Type B pancreatic cell (in vitro differentiated cells): ENCODE data around the gene NAPG. TPM values are rescaled to one million over a fixed set of nuclear protein-coding genes. Genes with fewer than 3 reads are reported as not detected.

Source experiments
- DNase-seq: peaks from one replicate; pipeline ENCODE4 v3.0.0; 2021; ENCODE audit warnings: mixed read lengths; ENCODE audit not compliant: unreplicated experiment; ENCODE audit errors: extremely low spot score
- H3K27ac Mint-ChIP-seq: 2 replicates; pipeline ENCODE4 v1.8.0; 2021; ENCODE audit warnings: mild to moderate bottlenecking, mixed read lengths
- H3K27me3 Mint-ChIP-seq: 2 replicates; pipeline ENCODE4 v1.8.0; 2021; ENCODE audit warnings: mixed read lengths
- H3K36me3 Mint-ChIP-seq: 2 replicates; pipeline ENCODE4 v1.8.0; 2021; ENCODE audit warnings: mixed read lengths
- H3K4me1 Mint-ChIP-seq: one replicate; pipeline ENCODE4 v1.8.0; 2021; ENCODE audit warnings: mixed read lengths; ENCODE audit not compliant: unreplicated experiment
- H3K4me3 Mint-ChIP-seq: 2 replicates; pipeline ENCODE4 v1.8.0; 2021; ENCODE audit warnings: mild to moderate bottlenecking, mixed read lengths
- H3K9me3 Mint-ChIP-seq: 2 replicates; pipeline ENCODE4 v1.8.0; 2021; ENCODE audit warnings: mixed read lengths
- CTCF ChIP-seq: fragments of 200-600 bp; sonication (generic); conservative IDR thresholded peaks from 2 replicates; pipeline ENCODE4 v1.5.0; 2021; ENCODE audit warnings: antibody characterized with exemption, mild to moderate bottlenecking
- total RNA-seq: library from RNA; stranded (reverse); gene quantifications from 2 replicates; pipeline ENCODE4 v1.2.1, GENCODE V29; 2021; ENCODE audit warnings: low replicate concordance

Gene NAPG
- total RNA-seq, 1 donor from 2014 or later: 22.7 TPM

- H3K27ac Mint-ChIP-seq: no peak overlapping the region
- peaks cover 8% of the 10 kb centered on the region for H3K4me1 Mint-ChIP-seq
- no peak for DNase-seq
- H3K4me3 Mint-ChIP-seq: no peak overlapping the region
- no peak for TF ChIP-seq CTCF
- H3K36me3 Mint-ChIP-seq: peaks cover 33% of the 10 kb centered on the region
- H3K27me3 Mint-ChIP-seq: no peaks in the 10 kb centered on the region
- no peaks in the 10 kb centered on the region for H3K9me3 Mint-ChIP-seq
Measured at GRCh38 chr18:10482363-10482984, 43.4 kb upstream of the NAPG start.

GRCh38 chr18:10482985-10483949 is 42.6 kb upstream of the NAPG start:
- Mint-ChIP-seq H3K4me1 (peaks cover 7% of the 10 kb centered on the region), H3K36me3 (peaks cover 37% of the 10 kb centered on the region), H3K27ac (no peak overlapping the region), H3K27me3 (no peaks in the 10 kb centered on the region), H3K9me3 (no peaks in the 10 kb centered on the region), H3K4me3 (no peak overlapping the region)
- no peak for DNase-seq
- no peak for TF ChIP-seq CTCF

GRCh38 chr18:10485475-10485874 is 40.4 kb upstream of the NAPG start:
- H3K4me1 Mint-ChIP-seq: peaks cover 7% of the 10 kb centered on the region
- no peaks in the 10 kb centered on the region for H3K27me3 Mint-ChIP-seq
- no peak overlapping the region for H3K27ac Mint-ChIP-seq
- no peak overlapping the region for H3K4me3 Mint-ChIP-seq
- H3K9me3 Mint-ChIP-seq: no peaks in the 10 kb centered on the region
- TF ChIP-seq CTCF: no peak
- H3K36me3 Mint-ChIP-seq: peaks cover 41% of the 10 kb centered on the region
- no peak for DNase-seq

GRCh38 chr18:10486362-10486761 is 39.5 kb upstream of the NAPG start:
- H3K27ac Mint-ChIP-seq: no peak overlapping the region
- peaks cover 7% of the 10 kb centered on the region for H3K4me1 Mint-ChIP-seq
- no peak for TF ChIP-seq CTCF
- H3K27me3 Mint-ChIP-seq: no peaks in the 10 kb centered on the region
- no peak for DNase-seq
- H3K4me3 Mint-ChIP-seq: no peak overlapping the region
- H3K9me3 Mint-ChIP-seq: no peaks in the 10 kb centered on the region
- peaks cover 38% of the 10 kb centered on the region for H3K36me3 Mint-ChIP-seq

- DNase-seq: no peak
- H3K36me3 Mint-ChIP-seq: peaks cover 32% of the 10 kb centered on the region
- H3K4me1 Mint-ChIP-seq: peaks cover 7% of the 10 kb centered on the region
- no peak overlapping the region for H3K27ac Mint-ChIP-seq
- H3K27me3 Mint-ChIP-seq: no peaks in the 10 kb centered on the region
- peak; percentile 27 for TF ChIP-seq CTCF
- H3K4me3 Mint-ChIP-seq: no peak overlapping the region
- no peaks in the 10 kb centered on the region for H3K9me3 Mint-ChIP-seq
Measured at GRCh38 chr18:10487154-10487553, 38.7 kb upstream of the NAPG start.
